ENCODE data around the gene IQSEC3. TPM values are rescaled to one million over a fixed set of nuclear protein-coding genes. Genes with fewer than 3 reads are reported as not detected.

Gene IQSEC3
- total RNA-seq, 1 donor: 0.36 TPM

- DNase-seq (ENCODE audit: insufficient read length, low spot score, missing footprints): no peak
- H2AFZ ChIP-seq (ENCODE audit: low read length): no peak overlapping the region
- no peaks in the 10 kb centered on the region for H4K20me1 ChIP-seq (ENCODE audit: insufficient read depth, low read length)
- H3K4me3 ChIP-seq (ENCODE audit: insufficient read depth, low read length): no peak overlapping the region
- H3K36me3 ChIP-seq (ENCODE audit: insufficient read depth, low read length): no peaks in the 10 kb centered on the region
- H3K79me2 ChIP-seq (ENCODE audit: insufficient read depth, low read length): no peaks in the 10 kb centered on the region
- TF ChIP-seq, protein P1, sequence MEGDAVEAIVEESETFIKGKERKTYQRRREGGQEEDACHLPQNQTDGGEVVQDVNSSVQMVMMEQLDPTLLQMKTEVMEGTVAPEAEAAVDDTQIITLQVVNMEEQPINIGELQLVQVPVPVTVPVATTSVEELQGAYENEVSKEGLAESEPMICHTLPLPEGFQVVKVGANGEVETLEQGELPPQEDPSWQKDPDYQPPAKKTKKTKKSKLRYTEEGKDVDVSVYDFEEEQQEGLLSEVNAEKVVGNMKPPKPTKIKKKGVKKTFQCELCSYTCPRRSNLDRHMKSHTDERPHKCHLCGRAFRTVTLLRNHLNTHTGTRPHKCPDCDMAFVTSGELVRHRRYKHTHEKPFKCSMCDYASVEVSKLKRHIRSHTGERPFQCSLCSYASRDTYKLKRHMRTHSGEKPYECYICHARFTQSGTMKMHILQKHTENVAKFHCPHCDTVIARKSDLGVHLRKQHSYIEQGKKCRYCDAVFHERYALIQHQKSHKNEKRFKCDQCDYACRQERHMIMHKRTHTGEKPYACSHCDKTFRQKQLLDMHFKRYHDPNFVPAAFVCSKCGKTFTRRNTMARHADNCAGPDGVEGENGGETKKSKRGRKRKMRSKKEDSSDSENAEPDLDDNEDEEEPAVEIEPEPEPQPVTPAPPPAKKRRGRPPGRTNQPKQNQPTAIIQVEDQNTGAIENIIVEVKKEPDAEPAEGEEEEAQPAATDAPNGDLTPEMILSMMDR (IDR thresholded peaks at IDR 0.05; ENCODE audit: extremely low read depth, low read depth, low read length): peak; percentile 13
- H3K4me1 ChIP-seq (ENCODE audit: insufficient read depth, low read length): no peaks in the 10 kb centered on the region
- no peak overlapping the region for H3K4me2 ChIP-seq (ENCODE audit: insufficient read depth, low read length)
- peaks cover 35% of the 10 kb centered on the region for H3K27me3 ChIP-seq (ENCODE audit: insufficient read depth, low read length)
- H3K27ac ChIP-seq (ENCODE audit: low read depth, low read length): no peak overlapping the region
- no peaks in the 10 kb centered on the region for H3K9me3 ChIP-seq (ENCODE audit: low read depth, low read length)
These were observed 103.2 kb downstream of the IQSEC3 start for GRCh38 chr12:169528-170370.

GRCh38 chr12:170371-171225 is 104.0 kb downstream of the IQSEC3 start:
- Histone ChIP-seq H3K4me2 (ENCODE audit: insufficient read depth, low read length) (no peak overlapping the region), H4K20me1 (ENCODE audit: insufficient read depth, low read length) (no peaks in the 10 kb centered on the region), H3K9me3 (ENCODE audit: low read depth, low read length) (no peaks in the 10 kb centered on the region), H3K4me3 (ENCODE audit: insufficient read depth, low read length) (no peak overlapping the region), H3K27ac (ENCODE audit: low read depth, low read length) (no peak overlapping the region), H3K36me3 (ENCODE audit: insufficient read depth, low read length) (no peaks in the 10 kb centered on the region), H3K79me2 (ENCODE audit: insufficient read depth, low read length) (no peaks in the 10 kb centered on the region), H3K27me3 (ENCODE audit: insufficient read depth, low read length) (peaks cover 35% of the 10 kb centered on the region), H3K4me1 (ENCODE audit: insufficient read depth, low read length) (no peaks in the 10 kb centered on the region), H2AFZ (ENCODE audit: low read length) (no peak overlapping the region)
- TF ChIP-seq, protein P1 (IDR thresholded peaks at IDR 0.05; ENCODE audit: extremely low read depth, low read depth, low read length): no peak
- DNase-seq (ENCODE audit: insufficient read length, low spot score, missing footprints): no peak

GRCh38 chr12:171276-171675 is 104.7 kb downstream of the IQSEC3 start:
- no peak overlapping the region for H3K4me2 ChIP-seq (ENCODE audit: insufficient read depth, low read length)
- no peaks in the 10 kb centered on the region for H3K36me3 ChIP-seq (ENCODE audit: insufficient read depth, low read length)
- H3K4me3 ChIP-seq (ENCODE audit: insufficient read depth, low read length): no peak overlapping the region
- H4K20me1 ChIP-seq (ENCODE audit: insufficient read depth, low read length): no peaks in the 10 kb centered on the region
- H3K4me1 ChIP-seq (ENCODE audit: insufficient read depth, low read length): no peaks in the 10 kb centered on the region
- H2AFZ ChIP-seq (ENCODE audit: low read length): no peak overlapping the region
- no peak for DNase-seq (ENCODE audit: insufficient read length, low spot score, missing footprints)
- TF ChIP-seq, protein P1 (IDR thresholded peaks at IDR 0.05; ENCODE audit: extremely low read depth, low read depth, low read length): no peak
- no peaks in the 10 kb centered on the region for H3K79me2 ChIP-seq (ENCODE audit: insufficient read depth, low read length)
- no peak overlapping the region for H3K27ac ChIP-seq (ENCODE audit: low read depth, low read length)
- H3K9me3 ChIP-seq (ENCODE audit: low read depth, low read length): no peaks in the 10 kb centered on the region
- H3K27me3 ChIP-seq (ENCODE audit: insufficient read depth, low read length): peaks cover 35% of the 10 kb centered on the region

All from osteoblast (primary cell).